ENCODE results near the gene LRWD1. TPM values are rescaled to one million over a fixed set of nuclear protein-coding genes. Genes with fewer than 3 reads are reported as not detected.
A peak's percentile ranks its signal among the peaks of the same experiment; 100 is the strongest.

The LRWD1 gene
- total RNA-seq, 1 donor = 18.6 TPM

GRCh38 chr7:102439963-102440795 lies 24.6 kb upstream of the LRWD1 start:
- H3K4me3 ChIP-seq (ENCODE audit: low read depth, low read length) = no peak overlapping the region
- peak; percentile 55 for DNase-seq (ENCODE audit: low read depth)
- TF ChIP-seq CTCF (IDR thresholded peaks at IDR 0.05; ENCODE audit: insufficient read depth, low read length) = no peak

GRCh38 chr7:102444961-102445673 lies 19.7 kb upstream of the LRWD1 start:
- no peak for TF ChIP-seq CTCF (IDR thresholded peaks at IDR 0.05; ENCODE audit: insufficient read depth, low read length)
- H3K4me3 ChIP-seq (ENCODE audit: low read depth, low read length) = no peak overlapping the region
- no peak for DNase-seq (ENCODE audit: low read depth)

GRCh38 chr7:102445674-102446071 lies 19.1 kb upstream of the LRWD1 start:
- no peak for TF ChIP-seq CTCF (IDR thresholded peaks at IDR 0.05; ENCODE audit: insufficient read depth, low read length)
- no peak for DNase-seq (ENCODE audit: low read depth)
- H3K4me3 ChIP-seq (ENCODE audit: low read depth, low read length) = no peak overlapping the region

- no peak overlapping the region for H3K4me3 ChIP-seq (ENCODE audit: low read depth, low read length)
- no peak for DNase-seq (ENCODE audit: low read depth)
- no peak for TF ChIP-seq CTCF (IDR thresholded peaks at IDR 0.05; ENCODE audit: insufficient read depth, low read length)
Observed at GRCh38 chr7:102446387-102447156, 18.2 kb upstream of the LRWD1 start.

- H3K4me3 ChIP-seq (ENCODE audit: low read depth, low read length) = no peak overlapping the region
- DNase-seq (ENCODE audit: low read depth) = no peak
- no peak for TF ChIP-seq CTCF (IDR thresholded peaks at IDR 0.05; ENCODE audit: insufficient read depth, low read length)
Observed at GRCh38 chr7:102447311-102447710, 17.5 kb upstream of the LRWD1 start.

GRCh38 chr7:102449136-102449535 lies 15.6 kb upstream of the LRWD1 start:
- no peak for TF ChIP-seq CTCF (IDR thresholded peaks at IDR 0.05; ENCODE audit: insufficient read depth, low read length)
- no peak overlapping the region for H3K4me3 ChIP-seq (ENCODE audit: low read depth, low read length)
- DNase-seq (ENCODE audit: low read depth) = no peak
